GM23338 (cell line): ENCODE measurements around the gene GRIK4. TPM values are rescaled to one million over a fixed set of nuclear protein-coding genes. Genes with fewer than 3 reads are reported as not detected.

Experiments
- ATAC-seq: fragments of 200-7000 bp; cut with Tn5 transposase; 3 replicates; pipeline ENCODE4 v1.9.1; 2020
- DNase-seq: peaks from one replicate; pipeline ENCODE4 v3.0.0-alpha.2; 2015; ENCODE audit warnings: low spot score
- H2AFZ ChIP-seq: fragments of 200-600 bp; sonication (generic); 2 replicates; pipeline ENCODE4 v1.8.0; 2016; ENCODE audit warnings: antibody characterized with exemption, mild to moderate bottlenecking, moderate library complexity
- H3F3A ChIP-seq: fragments of 200-600 bp; sonication (generic); replicated peaks from 2 replicates; pipeline ENCODE4 v1.8.0; 2017; ENCODE audit warnings: antibody characterized with exemption, mixed run types, low read depth
- H3K27ac ChIP-seq: fragments of 200-600 bp; sonication (generic); 2 replicates; pipeline ENCODE4 v1.6.1; 2016; ENCODE audit warnings: low read depth
- H3K27me3 ChIP-seq: fragments of 200-600 bp; sonication (generic); 2 replicates; pipeline ENCODE4 v1.8.0; 2016; ENCODE audit warnings: mild to moderate bottlenecking, mixed run types, moderate library complexity; ENCODE audit not compliant: insufficient read depth
- H3K36me3 ChIP-seq: fragments of 200-600 bp; sonication (generic); 2 replicates; pipeline ENCODE4 v1.8.0; 2016; ENCODE audit warnings: mild to moderate bottlenecking; ENCODE audit not compliant: insufficient read depth
- H3K4me1 ChIP-seq: fragments of 200-600 bp; sonication (generic); 2 replicates; pipeline ENCODE4 v1.8.0; 2016; ENCODE audit warnings: mild to moderate bottlenecking, moderate library complexity; ENCODE audit not compliant: insufficient read depth
- H3K4me2 ChIP-seq: fragments of 200-600 bp; sonication (generic); 2 replicates; pipeline ENCODE4 v1.7.1; 2017; ENCODE audit warnings: mixed run types
- H3K4me3 ChIP-seq: fragments of 200-600 bp; sonication (generic); 2 replicates; pipeline ENCODE4 v1.6.1; 2016; ENCODE audit warnings: mixed run types
- H3K79me2 ChIP-seq: fragments of 200-600 bp; sonication (generic); replicated peaks from 2 replicates; pipeline ENCODE4 v1.8.0; 2017; ENCODE audit warnings: mild to moderate bottlenecking; ENCODE audit not compliant: insufficient read depth
- H3K9me2 ChIP-seq: fragments of 200-600 bp; sonication (generic); 2 replicates; pipeline ENCODE4 v1.8.0; 2017; ENCODE audit not compliant: insufficient read depth
- H4K20me1 ChIP-seq: fragments of 200-600 bp; sonication (generic); replicated peaks from 2 replicates; pipeline ENCODE4 v1.8.0; 2017; ENCODE audit warnings: mild to moderate bottlenecking; ENCODE audit not compliant: insufficient read depth
- H3K27ac Mint-ChIP-seq: 2 replicates; pipeline ENCODE4 v1.8.0; 2020; ENCODE audit warnings: inconsistent platforms, mild to moderate bottlenecking, moderate library complexity, mixed read lengths
- H3K27me3 Mint-ChIP-seq: 3 replicates; pipeline ENCODE4 v1.8.0; 2022; ENCODE audit warnings: low read depth, mild to moderate bottlenecking, moderate library complexity, mixed read lengths, inconsistent platforms; ENCODE audit not compliant: insufficient read depth, poor library complexity
- H3K36me3 Mint-ChIP-seq: 3 replicates; pipeline ENCODE4 v1.8.0; 2021; ENCODE audit warnings: low read depth, mild to moderate bottlenecking, inconsistent platforms, moderate library complexity, mixed read lengths
- H3K4me1 Mint-ChIP-seq: 3 replicates; pipeline ENCODE4 v1.8.0; 2020; ENCODE audit warnings: mild to moderate bottlenecking, inconsistent platforms, mixed read lengths
- H3K4me3 Mint-ChIP-seq: 3 replicates; pipeline ENCODE4 v1.8.0; 2021; ENCODE audit warnings: moderate library complexity, mild to moderate bottlenecking, inconsistent platforms, mixed read lengths
- H3K9me3 Mint-ChIP-seq: 3 replicates; pipeline ENCODE4 v1.8.0; 2020; ENCODE audit warnings: moderate library complexity, mild to moderate bottlenecking, inconsistent platforms, mixed read lengths
- ETS1 ChIP-seq: IDR thresholded peaks from 2 replicates; pipeline ENCODE4 v1.6.1; 2016; ENCODE audit warnings: antibody characterized with exemption
- EZH2 ChIP-seq: fragments of 200-600 bp; sonication (generic); IDR thresholded peaks from one replicate; pipeline ENCODE4 v1.8.0; 2017; ENCODE audit warnings: antibody characterized with exemption, mild to moderate bottlenecking, low read depth; ENCODE audit not compliant: unreplicated experiment
- EZH2phosphoT487 ChIP-seq: fragments of 200-600 bp; sonication (generic); IDR thresholded peaks from one replicate; pipeline ENCODE4 v1.8.1; 2018; ENCODE audit warnings: antibody characterized with exemption; ENCODE audit not compliant: unreplicated experiment
- JUNB ChIP-seq: IDR thresholded peaks from one replicate; pipeline ENCODE4 v1.6.1; 2016; ENCODE audit warnings: antibody characterized with exemption; ENCODE audit not compliant: unreplicated experiment
- NANOG ChIP-seq: IDR thresholded peaks from 2 replicates; pipeline ENCODE4 v1.6.1; 2016; ENCODE audit warnings: antibody characterized with exemption, borderline replicate concordance
- POLR2AphosphoS5 ChIP-seq: IDR thresholded peaks from 2 replicates; pipeline ENCODE4 v1.6.1; 2016; ENCODE audit warnings: antibody characterized with exemption, low read depth
- REST ChIP-seq: IDR thresholded peaks from one replicate; pipeline ENCODE4 v1.6.1; 2018; ENCODE audit warnings: antibody characterized with exemption; ENCODE audit not compliant: unreplicated experiment
- STAT1 ChIP-seq: IDR thresholded peaks from one replicate; pipeline ENCODE4 v1.6.1; 2016; ENCODE audit warnings: antibody characterized with exemption; ENCODE audit not compliant: unreplicated experiment
- ZNF114 ChIP-seq: fragments of 250-450 bp; sonication (Bioruptor Pico); IDR thresholded peaks from 2 replicates; pipeline ENCODE4 v1.5.0; 2020; ENCODE audit warnings: mild to moderate bottlenecking, moderate library complexity
- ZNF331 ChIP-seq: fragments of 250-450 bp; sonication (Bioruptor Pico); IDR thresholded peaks from 2 replicates; pipeline ENCODE4 v1.5.0; 2020; ENCODE audit warnings: low read depth, mild to moderate bottlenecking, moderate library complexity
- ZNF462 ChIP-seq: fragments of 250-450 bp; sonication (Bioruptor Pico); IDR thresholded peaks from 2 replicates; pipeline ENCODE4 v1.5.0; 2020; ENCODE audit warnings: mild to moderate bottlenecking, moderate library complexity
- polyA plus RNA-seq: library from polyadenylated mRNA; unstranded; fragments of >200 nt; fragmentation: Nextera tagmentation; extraction: Ambion mirVana; gene quantifications from 2 replicates; pipeline ENCODE4 v1.2.1, GENCODE V29; 2016
- total RNA-seq: library from RNA; depleted of rRNA; stranded (reverse); fragments of >200 nt; shearing (Covaris generic); gene quantifications from 2 replicates; pipeline ENCODE4 v1.2.3, GENCODE V29; 2014

The GRIK4 gene
- total and polyA plus RNA-seq, 2 experiments from 2014 or later = 0.63 to 2.2 TPM

GRCh38 chr11:120594746-120595145 is 83.2 kb downstream of the GRIK4 start:
- ATAC-seq = no peak
- Histone ChIP-seq H4K20me1 (no peaks in the 10 kb centered on the region), H3K79me2 (no peaks in the 10 kb centered on the region), H3K4me2 (no peak overlapping the region), H3K9me2 (no peaks in the 10 kb centered on the region), H3K4me1 (peaks cover 19% of the 10 kb centered on the region), H3K27ac (no peak overlapping the region), H3K4me3 (no peak overlapping the region), H3K27me3 (no peaks in the 10 kb centered on the region), H2AFZ (no peak overlapping the region), H3K36me3 (no peaks in the 10 kb centered on the region), H3F3A (no peaks in the 10 kb centered on the region)
- peaks cover 46% of the 10 kb centered on the region for H3K4me1 Mint-ChIP-seq
- 0 out of 3 replicates have a peak, but pooled peaks cover 3% of the 10 kb centered on the region for H3K36me3 Mint-ChIP-seq
- TF ChIP-seq ETS1 = no peak
- TF ChIP-seq NANOG = no peak
- no peak for TF ChIP-seq POLR2AphosphoS5
- TF ChIP-seq EZH2 = no peak
- H3K9me3 Mint-ChIP-seq = no peaks in the 10 kb centered on the region
- no peak for DNase-seq
- peaks cover 6% of the 10 kb centered on the region for H3K27me3 Mint-ChIP-seq
- no peak overlapping the region for H3K4me3 Mint-ChIP-seq
- H3K27ac Mint-ChIP-seq = no peak overlapping the region

- peaks cover 20% of the 10 kb centered on the region for H3K4me1 ChIP-seq
- H3K27me3 ChIP-seq = no peaks in the 10 kb centered on the region
- H2AFZ ChIP-seq = no peak overlapping the region
- no peaks in the 10 kb centered on the region for H3F3A ChIP-seq
- no peaks in the 10 kb centered on the region for H3K36me3 ChIP-seq
- Mint-ChIP-seq H3K4me1 (peaks cover 48% of the 10 kb centered on the region), H3K9me3 (no peaks in the 10 kb centered on the region), H3K27ac (no peak overlapping the region), H3K4me3 (no peak overlapping the region), H3K27me3 (peaks cover 4% of the 10 kb centered on the region), H3K36me3 (0 out of 3 replicates have a peak, but pooled peaks cover 3% of the 10 kb centered on the region)
- no peaks in the 10 kb centered on the region for H4K20me1 ChIP-seq
- H3K9me2 ChIP-seq = no peaks in the 10 kb centered on the region
- no peak overlapping the region for H3K4me2 ChIP-seq
- H3K27ac ChIP-seq = no peak overlapping the region
- DNase-seq = no peak
- no peak overlapping the region for H3K4me3 ChIP-seq
- no peak for ATAC-seq
- H3K79me2 ChIP-seq = no peaks in the 10 kb centered on the region
- TF ChIP-seq POLR2AphosphoS5 (no peak), EZH2phosphoT487 (no peak), NANOG (no peak), JUNB (no peak), REST (no peak), ZNF331 (no peak), ZNF114 (CRISPR knock-in tag) (no peak), ZNF462 (CRISPR knock-in tag) (no peak), STAT1 (no peak)
These were observed 84.0 kb downstream of the GRIK4 start for GRCh38 chr11:120595557-120595956.
